ENCODE results near the gene TMEM150C. TPM values are rescaled to one million over a fixed set of nuclear protein-coding genes. Genes with fewer than 3 reads are reported as not detected.

The TMEM150C gene
- total and polyA plus RNA-seq, 9 donors = 13.5 to 48.8 (median 31.4) TPM

GRCh38 chr4:82461710-82462109 lies 100.1 kb downstream of the TMEM150C start:
- Histone ChIP-seq H3K36me3 (no peaks in the 10 kb centered on the region), H3K27ac (peak overlapping the region in 1 of 2 donors; percentile 36), H3K9me3 (no peaks in the 10 kb centered on the region), H3K27me3 (no peaks in the 10 kb centered on the region), H3K4me3 (no peak overlapping the region), H3K4me1 (ENCODE audit: insufficient read depth) (no peaks in the 10 kb centered on the region)
- 52 to 70% (median 56%) methylated on average over 2 of the region's 2 CpGs for WGBS, 3 donors
- intact Hi-C loops (cut with DNase I) = loop anchor here in 2 of 4 donors (10.0 kb wide), 3 partner anchors 273 to 823 kb away; partner anchors contain the start of gene COQ2 (in 1 of the 2)
- TF ChIP-seq POLR2A (IDR thresholded peaks at IDR 0.05) = no peak
- no peak for TF ChIP-seq EP300 (IDR thresholded peaks at IDR 0.05)
- TF ChIP-seq CTCF (IDR thresholded peaks at IDR 0.05) = no peak
- DNase-seq = no peak

- TF ChIP-seq EP300 (IDR thresholded peaks at IDR 0.05) = no peak
- no peak for TF ChIP-seq CTCF (IDR thresholded peaks at IDR 0.05)
- no peak for TF ChIP-seq POLR2A (IDR thresholded peaks at IDR 0.05)
- Histone ChIP-seq H3K4me1 (ENCODE audit: insufficient read depth) (no peaks in the 10 kb centered on the region), H3K27ac (no peak overlapping the region), H3K9me3 (no peaks in the 10 kb centered on the region), H3K36me3 (no peaks in the 10 kb centered on the region), H3K27me3 (no peaks in the 10 kb centered on the region), H3K4me3 (no peak overlapping the region)
- WGBS, 3 donors = 60 to 89% (median 69%) methylated on average over 2 of the region's 2 CpGs
- DNase-seq = no peak
- intact Hi-C loops (cut with DNase I) = loop anchor here in 1 of 4 donors (10.0 kb wide), 1 partner anchor 806 kb away; no protein-coding TSS in a partner anchor
These were observed 103.1 kb downstream of the TMEM150C start for GRCh38 chr4:82458729-82459128.

GRCh38 chr4:82457266-82457665 lies 104.5 kb downstream of the TMEM150C start:
- Histone ChIP-seq H3K27ac (no peak overlapping the region), H3K4me3 (no peak overlapping the region), H3K36me3 (no peaks in the 10 kb centered on the region), H3K4me1 (ENCODE audit: insufficient read depth) (no peaks in the 10 kb centered on the region), H3K27me3 (no peaks in the 10 kb centered on the region), H3K9me3 (no peaks in the 10 kb centered on the region)
- 88 to 89% (median 89%) methylated on average over 7 of the region's 7 CpGs for WGBS, 3 donors
- no peak for DNase-seq
- TF ChIP-seq EP300 (IDR thresholded peaks at IDR 0.05) = no peak
- TF ChIP-seq CTCF (IDR thresholded peaks at IDR 0.05) = no peak
- TF ChIP-seq POLR2A (IDR thresholded peaks at IDR 0.05) = no peak
- intact Hi-C loops (cut with DNase I) = loop anchor here in 1 of 4 donors (10.0 kb wide), 1 partner anchor 808 kb away; no protein-coding TSS in a partner anchor

- Histone ChIP-seq H3K27ac (no peak overlapping the region), H3K9me3 (no peaks in the 10 kb centered on the region), H3K4me1 (ENCODE audit: insufficient read depth) (no peaks in the 10 kb centered on the region), H3K4me3 (no peak overlapping the region), H3K36me3 (no peaks in the 10 kb centered on the region), H3K27me3 (no peaks in the 10 kb centered on the region)
- TF ChIP-seq CTCF (IDR thresholded peaks at IDR 0.05) (no peak), POLR2A (IDR thresholded peaks at IDR 0.05) (no peak), EP300 (IDR thresholded peaks at IDR 0.05) (no peak)
- intact Hi-C loops (cut with DNase I) = loop anchor here in 1 of 4 donors (10.0 kb wide), 1 partner anchor 813 kb away; no protein-coding TSS in a partner anchor
- WGBS, 3 donors = 95 to 97% (median 97%) methylated on average over 7 of the region's 7 CpGs
- DNase-seq = no peak
These were observed 109.8 kb downstream of the TMEM150C start for GRCh38 chr4:82452026-82452425.
